PC-3 (cell line): ENCODE results near the gene ACTN1. TPM values are rescaled to one million over a fixed set of nuclear protein-coding genes. Genes with fewer than 3 reads are reported as not detected.

Source experiments
- ATAC-seq: fragments of 200-7000 bp; cut with Tn5 transposase; 2 replicates; pipeline ENCODE4 v1.9.1; 2020; ENCODE audit warnings: mild to moderate bottlenecking, moderate library complexity
- BruUV-seq: library from RNA; stranded (reverse); fragments of 400-500 nt; replicated peaks from 2 replicates; lab custom pipeline; 2021; lab: Mats Ljungman, UMichigan
- CTCF ChIA-PET: fragments of 300-600 bp; sonication (Branson Sonifier 250); formaldehyde crosslinking; loops from one replicate; lab custom pipeline; 2022; ENCODE audit warnings: antibody characterized with exemption; lab: Charles Lee
- POLR2A ChIA-PET: fragments of 300-600 bp; sonication (Branson Sonifier 250); formaldehyde crosslinking; loops from one replicate; lab custom pipeline; 2022; ENCODE audit warnings: antibody characterized with exemption; ENCODE audit not compliant: unreplicated experiment; lab: Charles Lee
- DNase-seq: peaks from one replicate; pipeline ENCODE4 v3.0.0-alpha.2; 2015
- H2AFZ ChIP-seq: fragments of 300-600 bp; sonication (generic); 2 replicates; pipeline ENCODE4 v1.6.0; 2016; ENCODE audit warnings: antibody characterized with exemption, low read length
- H3F3A ChIP-seq: fragments of 300-600 bp; sonication (generic); one replicate; pipeline ENCODE4 v1.6.0; 2017; ENCODE audit warnings: antibody characterized with exemption, low read length, control low read depth, mild to moderate bottlenecking; ENCODE audit not compliant: unreplicated experiment
- H3K27ac ChIP-seq: fragments of 300-600 bp; sonication (generic); 2 replicates; pipeline ENCODE4 v1.5.1; 2016; ENCODE audit warnings: mild to moderate bottlenecking, low read length
- H3K27me3 ChIP-seq: fragments of 300-600 bp; sonication (generic); 2 replicates; pipeline ENCODE4 v1.6.1; 2016; ENCODE audit warnings: low read length, mixed read lengths
- H3K36me3 ChIP-seq: fragments of 300-600 bp; sonication (generic); 2 replicates; pipeline ENCODE4 v1.6.1; 2016; ENCODE audit warnings: low read depth, mixed run types, low read length, mixed read lengths
- H3K4me1 ChIP-seq: fragments of 300-600 bp; sonication (generic); 2 replicates; pipeline ENCODE4 v1.5.1; 2016; ENCODE audit warnings: low read length; ENCODE audit not compliant: insufficient read depth
- H3K4me2 ChIP-seq: fragments of 300-600 bp; sonication (generic); 2 replicates; pipeline ENCODE4 v1.6.0; 2016; ENCODE audit warnings: low read length
- H3K4me3 ChIP-seq: fragments of 300-600 bp; sonication (generic); 2 replicates; pipeline ENCODE4 v1.5.1; 2016; ENCODE audit warnings: mild to moderate bottlenecking, low read length, mixed read lengths
- H3K79me2 ChIP-seq: fragments of 300-600 bp; sonication (generic); 2 replicates; pipeline ENCODE4 v1.6.1; 2017; ENCODE audit warnings: low read length, mixed read lengths
- H3K9ac ChIP-seq: fragments of 300-600 bp; sonication (generic); 2 replicates; pipeline ENCODE4 v1.6.0; 2016; ENCODE audit warnings: mild to moderate bottlenecking, low read length
- H3K9me2 ChIP-seq: fragments of 300-600 bp; sonication (generic); replicated peaks from 2 replicates; pipeline ENCODE4 v1.6.1; 2016; ENCODE audit warnings: mixed run types, low read length, mixed read lengths
- H3K9me3 ChIP-seq: fragments of 300-600 bp; sonication (generic); 2 replicates; pipeline ENCODE4 v1.6.1; 2016; ENCODE audit warnings: low read length, mixed read lengths
- H4K20me1 ChIP-seq: fragments of 300-600 bp; sonication (generic); 2 replicates; pipeline ENCODE4 v1.6.1; 2016; ENCODE audit warnings: low read length, mixed read lengths
- EZH2 ChIP-seq: fragments of 300-600 bp; sonication (generic); IDR thresholded peaks from one replicate; pipeline ENCODE4 v1.6.1; 2017; ENCODE audit warnings: antibody characterized with exemption, mild to moderate bottlenecking, low read length; ENCODE audit not compliant: unreplicated experiment
- EZH2phosphoT487 ChIP-seq: fragments of 300-600 bp; sonication (generic); IDR thresholded peaks from 2 replicates; pipeline ENCODE4 v1.6.1; 2018; ENCODE audit warnings: mild to moderate bottlenecking, antibody characterized with exemption, low read length, borderline replicate concordance
- intact Hi-C: fragments of 100-400 bp; cut with micrococcal nuclease; formaldehyde crosslinking; loops from 2 replicates; pipeline ENCODE4 v1.9.0; 2023
- total RNA-seq: library from RNA; depleted of rRNA; stranded (reverse); fragments of >200 nt; gene quantifications from 2 replicates; pipeline ENCODE4 v1.2.3, GENCODE V29; 2014
- TF ChIP-seq, protein P1 (sequence below): fragments of 300-600 bp; sonication (generic); conservative IDR thresholded peaks from 2 replicates; pipeline ENCODE4 v1.5.1; 2017; ENCODE audit warnings: antibody characterized with exemption, low read depth, mild to moderate bottlenecking, low read length

ACTN1 gene
- total RNA-seq, 1 experiment from 2014 or later = 303 TPM

GRCh38 chr14:68893566-68893965 is 85.5 kb downstream of the ACTN1 start:
- Histone ChIP-seq H4K20me1 (0 out of 2 replicates have a peak, but pooled peaks cover 9% of the 10 kb centered on the region), H3K4me3 (no peak overlapping the region), H3K36me3 (peaks cover 96% of the 10 kb centered on the region), H3K4me2 (no peak overlapping the region), H3F3A (no peaks in the 10 kb centered on the region), H3K9me2 (no peaks in the 10 kb centered on the region), H3K4me1 (no peaks in the 10 kb centered on the region), H3K9me3 (no peaks in the 10 kb centered on the region), H3K27me3 (no peaks in the 10 kb centered on the region), H3K27ac (no peak overlapping the region), H3K9ac (no peak overlapping the region), H2AFZ (no peak overlapping the region), H3K79me2 (no peaks in the 10 kb centered on the region)
- no TSS peak for BruUV-seq
- POLR2A ChIA-PET = no interaction called here
- no peak for TF ChIP-seq EZH2phosphoT487
- TF ChIP-seq, protein P1, sequence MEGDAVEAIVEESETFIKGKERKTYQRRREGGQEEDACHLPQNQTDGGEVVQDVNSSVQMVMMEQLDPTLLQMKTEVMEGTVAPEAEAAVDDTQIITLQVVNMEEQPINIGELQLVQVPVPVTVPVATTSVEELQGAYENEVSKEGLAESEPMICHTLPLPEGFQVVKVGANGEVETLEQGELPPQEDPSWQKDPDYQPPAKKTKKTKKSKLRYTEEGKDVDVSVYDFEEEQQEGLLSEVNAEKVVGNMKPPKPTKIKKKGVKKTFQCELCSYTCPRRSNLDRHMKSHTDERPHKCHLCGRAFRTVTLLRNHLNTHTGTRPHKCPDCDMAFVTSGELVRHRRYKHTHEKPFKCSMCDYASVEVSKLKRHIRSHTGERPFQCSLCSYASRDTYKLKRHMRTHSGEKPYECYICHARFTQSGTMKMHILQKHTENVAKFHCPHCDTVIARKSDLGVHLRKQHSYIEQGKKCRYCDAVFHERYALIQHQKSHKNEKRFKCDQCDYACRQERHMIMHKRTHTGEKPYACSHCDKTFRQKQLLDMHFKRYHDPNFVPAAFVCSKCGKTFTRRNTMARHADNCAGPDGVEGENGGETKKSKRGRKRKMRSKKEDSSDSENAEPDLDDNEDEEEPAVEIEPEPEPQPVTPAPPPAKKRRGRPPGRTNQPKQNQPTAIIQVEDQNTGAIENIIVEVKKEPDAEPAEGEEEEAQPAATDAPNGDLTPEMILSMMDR = no peak
- TF ChIP-seq EZH2 = no peak
- intact Hi-C loops = no loop called here
- CTCF ChIA-PET = no interaction called here
- no peak for DNase-seq
- no peak for ATAC-seq

DNA sequence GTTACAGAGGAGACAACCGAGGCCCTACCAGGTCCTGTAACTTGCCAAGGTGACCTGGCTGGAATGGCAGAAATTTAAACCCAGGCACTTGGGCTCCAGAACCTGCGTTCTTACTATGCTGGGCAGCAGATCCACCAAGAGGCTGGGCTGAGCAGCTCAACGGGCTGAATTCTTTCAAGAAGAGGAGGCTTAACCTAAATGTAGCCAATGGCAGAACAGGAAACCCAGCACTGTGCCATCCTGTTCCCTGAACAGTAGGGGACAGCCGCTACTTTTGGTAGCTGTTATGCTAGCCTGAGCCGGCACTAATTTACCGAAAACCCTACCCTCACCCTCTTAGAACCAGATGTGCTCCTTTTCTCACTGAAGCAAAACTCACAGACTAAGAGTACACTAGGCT is 86.1 kb downstream of the ACTN1 start:
- Histone ChIP-seq H3K27me3 (no peaks in the 10 kb centered on the region), H3K27ac (no peak overlapping the region), H3K9me2 (no peaks in the 10 kb centered on the region), H3K9me3 (no peaks in the 10 kb centered on the region), H2AFZ (no peak overlapping the region), H3K9ac (no peak overlapping the region), H3K4me3 (no peak overlapping the region), H3K79me2 (no peaks in the 10 kb centered on the region), H3K4me2 (no peak overlapping the region), H3F3A (no peaks in the 10 kb centered on the region), H3K4me1 (no peaks in the 10 kb centered on the region), H3K36me3 (peaks cover 97% of the 10 kb centered on the region), H4K20me1 (0 out of 2 replicates have a peak, but pooled peaks cover 9% of the 10 kb centered on the region)
- ChIA-PET CTCF (no interaction called here), POLR2A (no interaction called here)
- TF ChIP-seq EZH2 (no peak), EZH2phosphoT487 (no peak)
- TF ChIP-seq, protein P1 = no peak
- ATAC-seq (no peak), DNase-seq (no peak)
- intact Hi-C loops = no loop called here
- no TSS peak for BruUV-seq

DNA sequence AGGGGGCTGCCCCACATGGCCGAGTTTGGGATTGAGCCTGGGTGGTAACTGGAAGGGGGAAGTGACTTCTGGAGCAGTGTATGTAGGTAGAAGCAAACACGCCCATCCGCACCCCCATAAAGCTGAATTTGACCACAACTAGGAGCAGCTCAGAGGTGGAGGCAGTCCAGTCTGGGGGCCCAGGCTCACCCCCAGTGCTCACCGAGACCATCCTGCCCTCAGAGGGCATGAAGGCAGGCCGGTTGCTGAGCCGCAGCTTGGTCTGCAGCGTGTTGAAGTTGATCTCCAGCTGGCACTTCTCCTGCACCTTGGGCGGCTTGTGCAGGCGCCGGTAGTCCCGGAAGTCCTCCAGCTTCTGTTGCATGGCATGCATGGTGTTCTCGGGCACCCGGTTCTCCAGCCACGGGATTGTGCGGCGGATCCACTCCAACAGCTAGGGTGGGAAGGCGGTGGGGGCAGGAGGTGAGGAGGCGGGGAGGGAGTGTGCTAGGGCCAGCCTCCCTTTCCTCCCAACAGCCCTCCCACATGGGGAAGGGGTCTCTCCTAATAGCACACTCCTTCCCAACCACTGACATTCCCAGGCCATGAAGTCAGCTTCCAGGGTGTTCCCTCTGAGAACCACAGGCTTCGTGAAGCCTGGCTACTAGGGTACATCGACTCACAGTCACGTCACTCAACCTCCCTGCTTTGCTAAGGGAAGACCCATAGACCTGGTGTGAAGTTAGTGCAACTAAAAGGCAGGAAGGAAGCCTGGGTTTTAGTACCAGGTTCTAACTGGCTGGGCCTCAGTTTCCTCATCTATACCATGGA is 87.0 kb downstream of the ACTN1 start:
- ATAC-seq (peak; percentile 13), DNase-seq (peak; percentile 31)
- TF ChIP-seq EZH2 (no peak), EZH2phosphoT487 (no peak)
- TF ChIP-seq, protein P1 = no peak
- no peaks in the 10 kb centered on the region for H3K9me3 ChIP-seq
- ChIA-PET CTCF (no interaction called here), POLR2A (no interaction called here)
- H3K79me2 ChIP-seq = no peaks in the 10 kb centered on the region
- no peaks in the 10 kb centered on the region for H3K9me2 ChIP-seq
- no peak overlapping the region for H3K4me3 ChIP-seq
- 0 out of 2 replicates have a peak, but pooled peaks cover 9% of the 10 kb centered on the region for H4K20me1 ChIP-seq
- no peak overlapping the region for H3K9ac ChIP-seq
- no peaks in the 10 kb centered on the region for H3K27me3 ChIP-seq
- no peak overlapping the region for H3K27ac ChIP-seq
- no peaks in the 10 kb centered on the region for H3F3A ChIP-seq
- intact Hi-C loops = no loop called here
- no peak overlapping the region for H2AFZ ChIP-seq
- no TSS peak for BruUV-seq
- peaks cover 94% of the 10 kb centered on the region for H3K36me3 ChIP-seq
- H3K4me2 ChIP-seq = no peak overlapping the region
- no peaks in the 10 kb centered on the region for H3K4me1 ChIP-seq
